Stomach (tissue), 9 donors: ENCODE data around the gene IQSEC1. TPM values are rescaled to one million over a fixed set of nuclear protein-coding genes. Genes with fewer than 3 reads are reported as not detected.

Experiments
- DNase-seq, 2 donors: peaks; one replicate each; pipeline versions ENCODE4 v3.0.0 to v3.0.0-alpha.2; 2013 to 2019
- H3K27ac ChIP-seq, 5 donors: fragments of 200-600 bp in 4 of 5; sonication (generic) in 4 of 5; one replicate each; pipeline ENCODE4 v1.5.1; 2013 to 2019; ENCODE audit warnings: mild to moderate bottlenecking in 1 of 5, moderate library complexity in 1 of 5
- H3K27me3 ChIP-seq, 3 donors: fragments of 200-600 bp; sonication (generic); one replicate each; pipeline ENCODE4 v1.5.1; 2017 to 2019; ENCODE audit warnings: mixed run types in 1 of 3
- H3K36me3 ChIP-seq, 4 donors: fragments of 200-600 bp; sonication (generic); 1 replicate in 3 of 4; 2 replicates in 1 of 4; pipeline ENCODE4 v1.5.1; 2016 to 2019
- H3K4me1 ChIP-seq, 4 donors: fragments of 200-600 bp; sonication (generic); one replicate each; pipeline ENCODE4 v1.5.1; 2016 to 2019
- H3K4me3 ChIP-seq, 4 donors: fragments of 200-600 bp; sonication (generic) in 3 of 4; one replicate each; pipeline ENCODE4 v1.5.1; 2016 to 2019; ENCODE audit warnings: mild to moderate bottlenecking in 1 of 4
- H3K9me3 ChIP-seq, 4 donors: fragments of 200-600 bp; sonication (generic); one replicate each; pipeline ENCODE4 v1.5.1; 2016 to 2019
- CTCF ChIP-seq, 7 experiments: fragments of 450-650 bp in 4 of 7; fragments of 200-600 bp in 3 of 7; sonication (generic) in 3 of 7; IDR thresholded peaks; one replicate each; pipeline ENCODE4 v1.5.1; 2016 to 2019; ENCODE audit warnings: antibody characterized with exemption in 7 of 7, control low read depth in 2 of 7, mild to moderate bottlenecking in 1 of 7
- EP300 ChIP-seq: sonication (generic); formaldehyde crosslinking; IDR thresholded peaks from one replicate; pipeline ENCODE4 v1.6.1; 2017; ENCODE audit warnings: antibody characterized with exemption
- POLR2A ChIP-seq, 4 donors: fragments of 450-650 bp; IDR thresholded peaks; one replicate each; pipeline ENCODE4 v1.6.1; 2016; ENCODE audit warnings: antibody characterized with exemption in 4 of 4, control low read depth in 2 of 4, mild to moderate bottlenecking in 1 of 4, moderate library complexity in 1 of 4
- POLR2AphosphoS5 ChIP-seq, 3 donors: sonication (generic); formaldehyde crosslinking; IDR thresholded peaks; one replicate each; pipeline ENCODE4 v1.6.1; 2016; ENCODE audit warnings: antibody characterized with exemption in 3 of 3
- WGBS, 5 donors: extraction: QIAGEN DNeasy Blood & Tissue Kit in 3 of 5; methylation state at CpG; one replicate each; pipeline versions ENCODE4 v1.1.5 to v1.1.7; 2013 to 2018; 5-methylcytosine and 5-hydroxymethylcytosine counted together
- intact Hi-C: fragments of 100-400 bp; cut with DNase I; formaldehyde crosslinking; loops from one replicate; pipeline ENCODE4 v1.15.1; 2023; ENCODE audit warnings: low total_unique reads
- polyA plus RNA-seq, 3 donors: library from polyadenylated mRNA; stranded (reverse); fragments of 200-250 nt; gene quantifications; one replicate each; pipeline ENCODE4 v1.2.3, GENCODE V29; 2013
- total RNA-seq, 5 donors: library from RNA; depleted of rRNA; stranded (reverse); fragments of >200 nt; gene quantifications; one replicate each; pipeline versions ENCODE4 v1.1.0 to v1.2.3, GENCODE V29; 2014 to 2016
- donor health status: healthy with polysubstance abuse.
- donor health status: Bipolar disorder and iron deficiency.
- donor health status: healthy.

The IQSEC1 gene
- total and polyA plus RNA-seq, 8 donors, result 6.7 to 46.9 (median 20.8) TPM

DNA sequence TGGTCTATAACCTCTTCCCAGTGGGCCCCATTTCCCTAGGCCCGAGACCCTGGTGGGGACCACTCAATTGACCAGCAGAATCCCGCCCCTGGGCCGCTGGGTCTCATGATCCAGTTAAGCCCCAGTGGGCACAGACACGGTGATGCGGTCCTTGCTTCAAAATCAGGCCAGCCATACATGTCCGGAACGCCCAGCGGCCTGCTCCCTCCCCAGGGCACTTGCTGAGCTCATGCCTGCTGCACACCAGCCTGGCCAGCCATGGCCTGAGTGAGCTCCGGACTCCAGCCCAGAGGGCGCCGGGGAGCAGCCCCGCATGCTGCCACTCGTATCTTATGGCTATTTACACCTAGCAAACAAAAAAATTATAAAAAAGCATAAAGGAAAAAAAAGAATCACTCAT, 34.4 kb upstream of the IQSEC1 start:
- H3K36me3 ChIP-seq, result no peaks in the 10 kb centered on the region
- no peaks in the 10 kb centered on the region for H3K9me3 ChIP-seq
- peaks cover 15 to 22% (median 18%) of the 10 kb centered on the region in 4 donors for H3K4me1 ChIP-seq
- no peak overlapping the region for H3K4me3 ChIP-seq
- peaks cover 0 to 11% (median 0%) of the 10 kb centered on the region in 3 donors for H3K27me3 ChIP-seq
- intact Hi-C loops, result no loop called here
- H3K27ac ChIP-seq, result no peak overlapping the region
- 69 to 90% (median 73%) methylated on average over 9 to 13 of the region's 13 CpGs for WGBS, 5 donors
- TF ChIP-seq POLR2AphosphoS5 (IDR thresholded peaks at IDR 0.05), result no peak
- no peak for TF ChIP-seq CTCF (IDR thresholded peaks at IDR 0.05)
- TF ChIP-seq POLR2A (IDR thresholded peaks at IDR 0.05), result no peak
- no peak for TF ChIP-seq EP300
- no peak for DNase-seq

GRCh38 chr3:13106308-13107001, 33.2 kb upstream of the IQSEC1 start:
- peaks cover 0 to 6% (median 0%) of the 10 kb centered on the region in 3 donors for H3K27me3 ChIP-seq
- WGBS, 5 donors, result 48 to 70% (median 64%) methylated on average over 6 of the region's 6 CpGs
- no peak overlapping the region for H3K4me3 ChIP-seq
- H3K27ac ChIP-seq, result no peak overlapping the region
- no peaks in the 10 kb centered on the region for H3K9me3 ChIP-seq
- H3K4me1 ChIP-seq, result peaks cover 8 to 11% (median 10%) of the 10 kb centered on the region in 4 donors
- TF ChIP-seq EP300, result no peak
- intact Hi-C loops, result no loop called here
- no peak for DNase-seq
- H3K36me3 ChIP-seq, result no peaks in the 10 kb centered on the region

DNA sequence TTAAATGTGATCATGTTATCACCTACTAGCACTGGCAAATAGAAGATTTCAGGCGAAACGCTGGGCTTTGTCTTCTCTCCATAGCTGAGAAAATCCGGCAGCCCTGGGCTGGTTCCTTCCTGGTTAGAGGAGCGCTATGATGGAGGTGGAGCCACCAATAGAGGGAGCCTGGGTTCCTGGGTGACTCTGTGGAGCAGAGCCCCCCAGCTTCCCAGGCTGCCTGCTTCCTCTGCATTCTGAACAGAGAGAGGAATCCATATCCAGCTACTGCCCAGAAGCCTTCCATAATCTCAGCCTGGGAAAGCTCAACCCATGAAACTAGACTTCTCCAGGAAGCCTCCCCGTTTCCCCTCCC, 32.6 kb upstream of the IQSEC1 start:
- peaks cover 0 to 1% (median 0%) of the 10 kb centered on the region in 3 donors for H3K27me3 ChIP-seq
- no peak overlapping the region for H3K4me3 ChIP-seq
- TF ChIP-seq POLR2A (IDR thresholded peaks at IDR 0.05) (no peak), EP300 (no peak), CTCF (IDR thresholded peaks at IDR 0.05) (no peak), POLR2AphosphoS5 (IDR thresholded peaks at IDR 0.05) (no peak)
- 80 to 90% (median 86%) methylated on average over 5 of the region's 5 CpGs for WGBS, 5 donors
- DNase-seq, result no peak
- intact Hi-C loops, result no loop called here
- H3K4me1 ChIP-seq, result peaks cover 3 to 5% (median 4%) of the 10 kb centered on the region in 4 donors
- H3K27ac ChIP-seq, result no peak overlapping the region
- H3K36me3 ChIP-seq, result no peaks in the 10 kb centered on the region
- H3K9me3 ChIP-seq, result no peaks in the 10 kb centered on the region

DNA sequence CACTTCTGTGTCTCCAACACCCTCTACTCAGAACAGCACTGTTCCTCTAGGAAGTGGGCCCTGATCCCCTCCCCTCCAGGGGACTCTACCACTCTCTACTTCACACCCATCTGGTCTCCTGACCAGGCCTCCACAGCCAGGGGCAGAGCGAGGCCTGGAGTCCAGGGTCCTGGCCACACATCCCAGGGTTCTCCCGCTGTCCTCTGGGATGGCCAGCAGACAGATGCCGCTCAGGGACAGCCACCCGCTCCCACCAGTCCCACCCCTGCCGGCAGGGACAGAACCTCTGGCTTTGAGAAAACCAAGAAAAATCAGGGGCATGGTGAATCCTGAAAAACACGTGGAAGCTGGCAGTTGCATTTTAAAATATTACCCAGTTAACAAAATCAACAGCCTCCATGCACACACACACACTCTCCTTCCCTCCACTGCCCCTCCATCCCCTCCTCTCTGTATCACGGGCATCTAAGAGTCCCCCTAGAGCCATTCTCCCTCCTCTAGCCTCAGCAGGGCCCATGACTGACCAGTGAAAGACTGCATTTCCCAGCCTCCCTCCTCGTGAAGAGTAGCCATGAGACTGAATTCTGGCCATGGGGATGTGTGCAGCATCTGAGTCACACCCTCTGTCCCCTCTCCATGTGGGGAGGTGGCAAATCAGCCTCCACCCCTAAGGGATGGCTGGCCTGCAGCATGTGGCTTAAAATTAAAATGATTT, 32.1 kb upstream of the IQSEC1 start:
- intact Hi-C loops, result no loop called here
- Histone ChIP-seq H3K4me3 (no peak overlapping the region), H3K9me3 (no peaks in the 10 kb centered on the region), H3K27me3 (no peaks in the 10 kb centered on the region), H3K36me3 (no peaks in the 10 kb centered on the region), H3K4me1 (peaks cover 0 to under 1% (median 0%) of the 10 kb centered on the region in 4 donors), H3K27ac (no peak overlapping the region)
- no peak for DNase-seq
- no peak for TF ChIP-seq POLR2A (IDR thresholded peaks at IDR 0.05)
- no peak for TF ChIP-seq CTCF (IDR thresholded peaks at IDR 0.05)
- TF ChIP-seq EP300, result no peak
- TF ChIP-seq POLR2AphosphoS5 (IDR thresholded peaks at IDR 0.05), result no peak
- 81 to 89% (median 87%) methylated on average over 8 of the region's 8 CpGs for WGBS, 5 donors

DNA sequence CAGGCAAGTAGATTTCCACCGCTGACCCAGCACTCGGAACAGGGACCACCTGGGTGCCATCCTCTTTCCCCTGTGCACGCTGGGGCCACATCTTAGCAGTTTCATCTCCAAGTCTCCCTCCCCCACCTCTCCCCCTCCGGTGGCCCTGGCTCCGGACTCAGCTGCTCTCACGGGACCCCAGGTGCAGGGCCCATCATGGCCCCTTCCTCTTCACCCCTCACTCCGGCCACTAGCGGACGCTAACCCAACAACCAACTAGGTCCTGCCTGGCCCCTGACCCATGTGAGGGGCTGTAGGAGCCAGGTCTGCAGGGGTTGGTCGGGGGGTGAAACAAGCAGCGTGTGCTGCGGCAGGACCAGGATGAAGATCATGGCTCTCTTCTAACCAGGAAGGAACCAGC, 31.3 kb upstream of the IQSEC1 start:
- Histone ChIP-seq H3K36me3 (no peaks in the 10 kb centered on the region), H3K4me1 (no peaks in the 10 kb centered on the region), H3K27me3 (no peaks in the 10 kb centered on the region), H3K4me3 (no peak overlapping the region), H3K27ac (no peak overlapping the region), H3K9me3 (no peaks in the 10 kb centered on the region)
- TF ChIP-seq CTCF (IDR thresholded peaks at IDR 0.05) (no peak), POLR2AphosphoS5 (IDR thresholded peaks at IDR 0.05) (no peak), EP300 (no peak), POLR2A (IDR thresholded peaks at IDR 0.05) (no peak)
- 78 to 85% (median 81%) methylated on average over 12 of the region's 12 CpGs for WGBS, 5 donors
- DNase-seq, result no peak
- intact Hi-C loops, result no loop called here
